Measurements from ENCODE around the gene SLA2. TPM values are rescaled to one million over a fixed set of nuclear protein-coding genes. Genes with fewer than 3 reads are reported as not detected.

Gene SLA2
- total and polyA plus RNA-seq, 2 donors (not counting 1 experiment from before 2014, with no cell fraction given): not detected

GRCh38 chr20:36572701-36573102 lies 73.3 kb downstream of the SLA2 start:
- Histone ChIP-seq H3K79me2 (ENCODE audit: control insufficient read depth, insufficient read depth, low read length) (peaks cover 3% of the 10 kb centered on the region), H3K9me3 (ENCODE audit: control insufficient read depth, insufficient read depth, low read depth, low read length) (no peaks in the 10 kb centered on the region), H3K4me2 (ENCODE audit: extremely low read depth, insufficient read depth, low read length) (peak overlapping the region; percentile 68), H3K4me1 (ENCODE audit: control insufficient read depth, extremely low read depth, insufficient read depth, low read length) (peaks cover 8% of the 10 kb centered on the region), H3K36me3 (ENCODE audit: control insufficient read depth, insufficient read depth, low read length) (no peaks in the 10 kb centered on the region), H3K27ac (ENCODE audit: insufficient read depth, low read length) (no peak overlapping the region), H3K9ac (ENCODE audit: insufficient read depth, low read length) (peak overlapping the region; percentile 33), H2AFZ (ENCODE audit: low read length) (peak overlapping the region; percentile 69), H3K4me3 (replicated peaks in 1 of 4; ENCODE audit: control extremely low read depth in 1 of 4, insufficient read depth in 1 of 4, low read depth in 3 of 4, low read length in 4 of 4) (peak overlapping the region in 3 of 4 experiments; percentile 8 to 44 (median 44)), H4K20me1 (ENCODE audit: control insufficient read depth, extremely low read depth, insufficient read depth, low read length) (no peaks in the 10 kb centered on the region), H3K27me3 (ENCODE audit: control insufficient read depth, insufficient read depth, low read length) (no peaks in the 10 kb centered on the region)
- peak; percentile 22 to 46 for DNase-seq (ENCODE audit: low read depth in 2 of 2)
- TF ChIP-seq CTCF (conservative IDR thresholded peaks at IDR 0.05 in 1 of 2, IDR thresholded peaks at IDR 0.05 in 1 of 2; ENCODE audit: low read depth in 1 of 2, low read length in 2 of 2) (no peak), EZH2 (IDR thresholded peaks at IDR 0.05; ENCODE audit: low read length, missing control alignments) (no peak)

DNA sequence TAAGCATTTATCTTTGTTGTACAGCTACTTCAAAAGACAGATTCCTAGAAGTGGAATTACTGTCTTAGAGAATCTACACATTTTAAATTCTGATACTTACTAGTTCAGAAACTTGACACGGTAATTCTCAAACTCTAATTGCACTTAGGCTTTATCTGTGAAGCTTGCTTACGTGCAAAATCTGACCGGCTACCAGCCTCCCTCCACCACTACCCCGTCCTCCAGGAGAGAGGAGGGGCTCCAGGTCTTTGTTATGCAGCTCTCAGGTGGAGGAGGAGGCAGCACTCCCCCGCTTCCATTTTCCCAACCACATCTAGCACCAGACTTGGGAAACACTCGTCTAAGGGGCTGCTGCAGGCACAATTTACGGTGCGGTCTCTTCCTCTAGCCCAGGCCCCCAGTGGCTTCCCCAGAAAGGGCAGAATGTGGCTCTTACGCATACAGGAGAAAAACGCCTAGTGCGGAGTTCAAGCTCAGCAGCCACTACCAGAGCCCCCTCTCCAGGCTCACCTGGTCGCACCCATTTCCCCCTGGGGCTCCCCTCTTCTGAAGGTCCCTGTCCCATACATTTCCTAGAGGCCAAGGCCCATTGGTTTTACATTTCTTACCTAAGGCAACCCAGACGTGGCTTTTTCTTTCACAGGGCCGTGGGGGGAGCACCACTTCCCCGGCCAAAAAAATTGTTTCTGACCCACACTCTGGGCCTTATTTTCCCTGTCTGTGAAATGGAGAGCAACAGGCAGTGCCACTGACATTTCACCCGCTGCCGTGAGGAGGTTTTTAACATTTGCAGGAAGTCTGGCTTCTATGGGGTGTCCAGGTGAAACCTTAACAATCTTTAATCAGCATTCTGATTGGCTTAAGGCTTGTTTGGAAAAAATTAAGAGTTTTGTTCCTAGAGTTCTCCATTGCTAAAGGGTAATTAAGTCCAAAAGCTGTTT lies 74.2 kb downstream of the SLA2 start:
- DNase-seq (ENCODE audit: low read depth in 2 of 2): no peak
- Histone ChIP-seq H3K4me2 (ENCODE audit: extremely low read depth, insufficient read depth, low read length) (no peak overlapping the region), H3K9me3 (ENCODE audit: control insufficient read depth, insufficient read depth, low read depth, low read length) (no peaks in the 10 kb centered on the region), H3K9ac (ENCODE audit: insufficient read depth, low read length) (no peak overlapping the region), H3K4me1 (ENCODE audit: control insufficient read depth, extremely low read depth, insufficient read depth, low read length) (peaks cover 8% of the 10 kb centered on the region), H3K36me3 (ENCODE audit: control insufficient read depth, insufficient read depth, low read length) (no peaks in the 10 kb centered on the region), H2AFZ (ENCODE audit: low read length) (no peak overlapping the region), H3K27me3 (ENCODE audit: control insufficient read depth, insufficient read depth, low read length) (no peaks in the 10 kb centered on the region), H3K4me3 (replicated peaks in 1 of 4; ENCODE audit: control extremely low read depth in 1 of 4, insufficient read depth in 1 of 4, low read depth in 3 of 4, low read length in 4 of 4) (no peak overlapping the region), H3K79me2 (ENCODE audit: control insufficient read depth, insufficient read depth, low read length) (peaks cover 3% of the 10 kb centered on the region), H4K20me1 (ENCODE audit: control insufficient read depth, extremely low read depth, insufficient read depth, low read length) (no peaks in the 10 kb centered on the region), H3K27ac (ENCODE audit: insufficient read depth, low read length) (no peak overlapping the region)
- TF ChIP-seq EZH2 (IDR thresholded peaks at IDR 0.05; ENCODE audit: low read length, missing control alignments): no peak
- TF ChIP-seq CTCF (conservative IDR thresholded peaks at IDR 0.05 in 1 of 2, IDR thresholded peaks at IDR 0.05 in 1 of 2; ENCODE audit: low read depth in 1 of 2, low read length in 2 of 2): no peak

- H3K4me1 ChIP-seq (ENCODE audit: control insufficient read depth, extremely low read depth, insufficient read depth, low read length): peaks cover under 1% of the 10 kb centered on the region
- no peaks in the 10 kb centered on the region for H3K36me3 ChIP-seq (ENCODE audit: control insufficient read depth, insufficient read depth, low read length)
- peak overlapping the region; percentile 27 for H3K4me2 ChIP-seq (ENCODE audit: extremely low read depth, insufficient read depth, low read length)
- peak in 1 of 2 donors; percentile 82 for DNase-seq (ENCODE audit: low read depth in 2 of 2)
- H3K27ac ChIP-seq (ENCODE audit: insufficient read depth, low read length): no peak overlapping the region
- no peaks in the 10 kb centered on the region for H3K27me3 ChIP-seq (ENCODE audit: control insufficient read depth, insufficient read depth, low read length)
- H3K9ac ChIP-seq (ENCODE audit: insufficient read depth, low read length): no peak overlapping the region
- no peaks in the 10 kb centered on the region for H3K79me2 ChIP-seq (ENCODE audit: control insufficient read depth, insufficient read depth, low read length)
- no peaks in the 10 kb centered on the region for H4K20me1 ChIP-seq (ENCODE audit: control insufficient read depth, extremely low read depth, insufficient read depth, low read length)
- H3K4me3 ChIP-seq (replicated peaks in 1 of 4; ENCODE audit: control extremely low read depth in 1 of 4, insufficient read depth in 1 of 4, low read depth in 3 of 4, low read length in 4 of 4): no peak overlapping the region
- no peaks in the 10 kb centered on the region for H3K9me3 ChIP-seq (ENCODE audit: control insufficient read depth, insufficient read depth, low read depth, low read length)
- no peak overlapping the region for H2AFZ ChIP-seq (ENCODE audit: low read length)
- no peak for TF ChIP-seq EZH2 (IDR thresholded peaks at IDR 0.05; ENCODE audit: low read length, missing control alignments)
- no peak for TF ChIP-seq CTCF (conservative IDR thresholded peaks at IDR 0.05 in 1 of 2, IDR thresholded peaks at IDR 0.05 in 1 of 2; ENCODE audit: low read depth in 1 of 2, low read length in 2 of 2)
Measured at GRCh38 chr20:36569847-36570429, 76.1 kb downstream of the SLA2 start.

Data from fibroblast of lung (primary cell).